Peyer's patch (tissue), 4 donors: ENCODE results near the gene CYP24A1. TPM values are rescaled to one million over a fixed set of nuclear protein-coding genes. Genes with fewer than 3 reads are reported as not detected.

Source experiments
- DNase-seq, 3 donors: peaks; one replicate each; pipeline ENCODE4 v3.0.0-alpha.2; 2017 to 2019
- H3K27ac ChIP-seq, 4 donors: fragments of 200-600 bp; sonication (generic); one replicate each; pipeline ENCODE4 v1.5.1; 2016 to 2019
- H3K27me3 ChIP-seq, 2 donors: fragments of 200-600 bp; sonication (generic); one replicate each; pipeline ENCODE4 v1.5.1; 2019
- H3K36me3 ChIP-seq, 3 donors: fragments of 200-600 bp; sonication (generic); one replicate each; pipeline ENCODE4 v1.5.1; 2016 to 2019
- H3K4me1 ChIP-seq, 4 donors: fragments of 200-600 bp; sonication (generic); one replicate each; pipeline ENCODE4 v1.5.1; 2016 to 2019
- H3K4me3 ChIP-seq, 4 donors: fragments of 200-600 bp; sonication (generic); 1 replicate in 3 of 4; 2 replicates in 1 of 4; pipeline ENCODE4 v1.5.1; 2016 to 2019; ENCODE audit warnings: mild to moderate bottlenecking in 1 of 4
- H3K9me3 ChIP-seq, 4 donors: fragments of 200-600 bp; sonication (generic); one replicate each; pipeline ENCODE4 v1.5.1; 2016 to 2019; ENCODE audit warnings: mild to moderate bottlenecking in 1 of 4
- CTCF ChIP-seq, 6 experiments: fragments of 450-650 bp in 4 of 6; fragments of 200-600 bp in 2 of 6; sonication (generic) in 1 of 6; IDR thresholded peaks; one replicate each; pipeline ENCODE4 v1.5.1; 2017 to 2019; ENCODE audit warnings: antibody characterized with exemption in 6 of 6, mild to moderate bottlenecking in 3 of 6, moderate library complexity in 1 of 6
- POLR2A ChIP-seq, 2 donors: fragments of 450-650 bp; IDR thresholded peaks; one replicate each; pipeline ENCODE4 v1.5.1; 2017; ENCODE audit warnings: antibody characterized with exemption in 2 of 2, mild to moderate bottlenecking in 2 of 2, moderate library complexity in 2 of 2
- total RNA-seq, 4 donors: library from RNA; depleted of rRNA; stranded (reverse); fragments of >200 nt; gene quantifications; one replicate each; pipeline ENCODE4 v1.1.0, GENCODE V29; 2016

Gene CYP24A1
- total RNA-seq, 4 donors from 2014 or later = not detected

- H3K36me3 ChIP-seq = no peaks in the 10 kb centered on the region
- no peak for TF ChIP-seq POLR2A (IDR thresholded peaks at IDR 0.05)
- no peak for TF ChIP-seq CTCF (IDR thresholded peaks at IDR 0.05)
Observed at GRCh38 chr20:54195483-54196472, 22.0 kb upstream of the CYP24A1 start.

GRCh38 chr20:54194724-54195438 is 21.1 kb upstream of the CYP24A1 start:
- Histone ChIP-seq H3K4me3 (no peak overlapping the region), H3K36me3 (no peaks in the 10 kb centered on the region), H3K4me1 (no peaks in the 10 kb centered on the region), H3K27ac (no peak overlapping the region), H3K27me3 (no peaks in the 10 kb centered on the region), H3K9me3 (no peaks in the 10 kb centered on the region)
- no peak for DNase-seq
- TF ChIP-seq POLR2A (IDR thresholded peaks at IDR 0.05) (no peak), CTCF (IDR thresholded peaks at IDR 0.05) (no peak)

More at GRCh38 chr20:54195483-54196472, 22.0 kb upstream of the CYP24A1 start:
- no peak overlapping the region for H3K27ac ChIP-seq
- H3K4me1 ChIP-seq = no peaks in the 10 kb centered on the region
- no peaks in the 10 kb centered on the region for H3K27me3 ChIP-seq
- H3K9me3 ChIP-seq = no peaks in the 10 kb centered on the region
- no peak overlapping the region for H3K4me3 ChIP-seq
- DNase-seq = no peak

GRCh38 chr20:54193817-54194216 is 20.0 kb upstream of the CYP24A1 start:
- Histone ChIP-seq H3K4me1 (no peaks in the 10 kb centered on the region), H3K27ac (no peak overlapping the region), H3K27me3 (no peaks in the 10 kb centered on the region), H3K4me3 (no peak overlapping the region), H3K36me3 (no peaks in the 10 kb centered on the region), H3K9me3 (no peaks in the 10 kb centered on the region)
- TF ChIP-seq CTCF (IDR thresholded peaks at IDR 0.05) (no peak), POLR2A (IDR thresholded peaks at IDR 0.05) (no peak)
- DNase-seq = no peak

- no peak for TF ChIP-seq POLR2A (IDR thresholded peaks at IDR 0.05)
- TF ChIP-seq CTCF (IDR thresholded peaks at IDR 0.05) = no peak
Observed at GRCh38 chr20:54190217-54190616, 16.4 kb upstream of the CYP24A1 start.

GRCh38 chr20:54189630-54190029 is 15.8 kb upstream of the CYP24A1 start:
- Histone ChIP-seq H3K27me3 (no peaks in the 10 kb centered on the region), H3K4me1 (no peaks in the 10 kb centered on the region), H3K9me3 (no peaks in the 10 kb centered on the region), H3K27ac (no peak overlapping the region), H3K36me3 (no peaks in the 10 kb centered on the region), H3K4me3 (no peak overlapping the region)
- TF ChIP-seq CTCF (IDR thresholded peaks at IDR 0.05) (no peak), POLR2A (IDR thresholded peaks at IDR 0.05) (no peak)
- DNase-seq = no peak

More at GRCh38 chr20:54190217-54190616, 16.4 kb upstream of the CYP24A1 start:
- Histone ChIP-seq H3K27ac (no peak overlapping the region), H3K9me3 (no peaks in the 10 kb centered on the region), H3K4me1 (no peaks in the 10 kb centered on the region), H3K36me3 (no peaks in the 10 kb centered on the region), H3K4me3 (no peak overlapping the region), H3K27me3 (no peaks in the 10 kb centered on the region)
- no peak for DNase-seq
